ENCODE measurements around the gene CHN2.

GRCh38 chr7:29445736-29446135, 251.2 kb downstream of the CHN2 start:
- TF ChIP-seq, protein P1, sequence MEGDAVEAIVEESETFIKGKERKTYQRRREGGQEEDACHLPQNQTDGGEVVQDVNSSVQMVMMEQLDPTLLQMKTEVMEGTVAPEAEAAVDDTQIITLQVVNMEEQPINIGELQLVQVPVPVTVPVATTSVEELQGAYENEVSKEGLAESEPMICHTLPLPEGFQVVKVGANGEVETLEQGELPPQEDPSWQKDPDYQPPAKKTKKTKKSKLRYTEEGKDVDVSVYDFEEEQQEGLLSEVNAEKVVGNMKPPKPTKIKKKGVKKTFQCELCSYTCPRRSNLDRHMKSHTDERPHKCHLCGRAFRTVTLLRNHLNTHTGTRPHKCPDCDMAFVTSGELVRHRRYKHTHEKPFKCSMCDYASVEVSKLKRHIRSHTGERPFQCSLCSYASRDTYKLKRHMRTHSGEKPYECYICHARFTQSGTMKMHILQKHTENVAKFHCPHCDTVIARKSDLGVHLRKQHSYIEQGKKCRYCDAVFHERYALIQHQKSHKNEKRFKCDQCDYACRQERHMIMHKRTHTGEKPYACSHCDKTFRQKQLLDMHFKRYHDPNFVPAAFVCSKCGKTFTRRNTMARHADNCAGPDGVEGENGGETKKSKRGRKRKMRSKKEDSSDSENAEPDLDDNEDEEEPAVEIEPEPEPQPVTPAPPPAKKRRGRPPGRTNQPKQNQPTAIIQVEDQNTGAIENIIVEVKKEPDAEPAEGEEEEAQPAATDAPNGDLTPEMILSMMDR (conservative IDR thresholded peaks at IDR 0.05), result no peak
- no peak for TF ChIP-seq EZH2 (IDR thresholded peaks at IDR 0.05; ENCODE audit: low read depth)

All from PC-9 (cell line).